ENCODE measurements around the gene CIDEB.

The CIDEB gene

GRCh38 chr14:24312736-24313507, 5.1 kb upstream of the CIDEB start:
- no peak for DNase-seq (ENCODE audit: low spot score)

DNA sequence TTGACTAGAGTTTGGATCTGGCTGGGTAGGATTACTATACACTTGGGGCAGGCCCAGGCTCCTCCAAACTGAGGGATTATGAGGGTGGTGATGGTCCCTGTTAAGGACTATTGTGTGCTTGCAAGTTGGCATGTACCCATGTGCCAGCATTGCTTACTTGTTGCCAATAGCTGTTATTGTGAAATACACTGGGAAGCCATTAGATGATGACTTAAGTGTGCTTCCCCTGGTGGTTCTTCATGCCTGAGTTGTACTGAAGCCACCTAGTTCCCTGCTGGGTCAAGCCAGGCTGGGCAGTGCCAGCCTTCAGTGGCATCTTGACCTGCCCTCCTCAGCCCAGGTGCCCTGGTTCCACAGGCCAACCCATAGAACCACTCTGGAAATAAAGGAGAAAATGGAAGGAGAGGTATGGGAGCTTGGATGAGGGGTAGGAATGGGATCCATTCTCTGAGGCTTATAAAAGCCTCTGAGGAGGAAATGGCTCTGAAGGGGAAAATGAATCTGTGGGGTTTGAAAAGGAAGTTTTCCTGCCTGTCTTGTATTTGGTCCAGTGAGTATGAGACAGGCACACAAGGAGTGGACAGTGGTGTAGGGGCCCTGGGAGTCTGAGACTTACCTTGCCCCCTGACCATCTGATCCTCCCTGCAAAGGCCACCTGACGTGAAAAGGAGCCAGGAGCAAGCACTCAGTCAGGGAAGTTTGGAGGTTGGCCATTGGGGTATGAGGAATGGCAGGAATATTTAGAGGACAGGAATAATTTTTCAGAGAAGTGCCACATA, 4.2 kb upstream of the CIDEB start:
- no peak for DNase-seq (ENCODE audit: low spot score)

DNA sequence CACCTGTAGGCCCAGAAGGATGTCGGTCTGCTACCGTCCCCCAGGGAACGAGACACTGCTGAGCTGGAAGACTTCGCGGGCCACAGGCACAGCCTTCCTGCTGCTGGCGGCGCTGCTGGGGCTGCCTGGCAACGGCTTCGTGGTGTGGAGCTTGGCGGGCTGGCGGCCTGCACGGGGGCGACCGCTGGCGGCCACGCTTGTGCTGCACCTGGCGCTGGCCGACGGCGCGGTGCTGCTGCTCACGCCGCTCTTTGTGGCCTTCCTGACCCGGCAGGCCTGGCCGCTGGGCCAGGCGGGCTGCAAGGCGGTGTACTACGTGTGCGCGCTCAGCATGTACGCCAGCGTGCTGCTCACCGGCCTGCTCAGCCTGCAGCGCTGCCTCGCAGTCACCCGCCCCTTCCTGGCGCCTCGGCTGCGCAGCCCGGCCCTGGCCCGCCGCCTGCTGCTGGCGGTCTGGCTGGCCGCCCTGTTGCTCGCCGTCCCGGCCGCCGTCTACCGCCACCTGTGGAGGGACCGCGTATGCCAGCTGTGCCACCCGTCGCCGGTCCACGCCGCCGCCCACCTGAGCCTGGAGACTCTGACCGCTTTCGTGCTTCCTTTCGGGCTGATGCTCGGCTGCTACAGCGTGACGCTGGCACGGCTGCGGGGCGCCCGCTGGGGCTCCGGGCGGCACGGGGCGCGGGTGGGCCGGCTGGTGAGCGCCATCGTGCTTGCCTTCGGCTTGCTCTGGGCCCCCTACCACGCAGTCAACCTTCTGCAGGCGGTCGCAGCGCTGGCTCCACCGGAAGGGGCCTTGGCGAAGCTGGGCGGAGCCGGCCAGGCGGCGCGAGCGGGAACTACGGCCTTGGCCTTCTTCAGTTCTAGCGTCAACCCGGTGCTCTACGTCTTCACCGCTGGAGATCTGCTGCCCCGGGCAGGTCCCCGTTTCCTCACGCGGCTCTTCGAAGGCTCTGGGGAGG, 3.1 kb upstream of the CIDEB start, which contains the start of gene LTB4R:
Gene LTB4R, plus strand, starts transcription at position 857 of the 959 bp plus-strand sequence. CDS start 4,150 bp downstream, outside the sequence.
- peak; percentile 65 for DNase-seq (ENCODE audit: low spot score)

DNA sequence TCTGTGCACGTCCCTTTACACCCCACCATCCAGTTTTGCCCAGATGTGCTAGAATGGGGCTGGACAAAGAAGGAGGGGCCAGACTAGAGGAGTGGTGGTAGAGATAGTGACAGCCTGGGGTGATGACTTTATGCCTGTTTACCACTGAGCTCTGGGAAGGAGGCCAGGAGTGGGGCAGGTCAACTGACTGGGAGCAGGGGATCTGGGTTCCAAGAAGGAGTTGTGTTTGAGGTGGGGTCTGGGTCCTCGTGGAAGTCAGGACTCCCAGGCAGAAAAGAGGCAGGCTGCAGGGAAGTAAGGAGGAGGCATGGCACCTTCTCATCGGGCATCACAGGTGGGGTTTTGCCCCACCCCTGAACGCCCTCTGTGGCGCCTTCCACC, 2.5 kb upstream of the CIDEB start:
- no peak for DNase-seq (ENCODE audit: low spot score)

GRCh38 chr14:24309538-24310264, 1.9 kb upstream of the CIDEB start, which contains the start of gene LTB4R2:
Gene LTB4R2 (plus strand): TSS chr14:24310140. CDS start chr14:24310665, 525 bp downstream.
- no peak for DNase-seq (ENCODE audit: low spot score)

DNA sequence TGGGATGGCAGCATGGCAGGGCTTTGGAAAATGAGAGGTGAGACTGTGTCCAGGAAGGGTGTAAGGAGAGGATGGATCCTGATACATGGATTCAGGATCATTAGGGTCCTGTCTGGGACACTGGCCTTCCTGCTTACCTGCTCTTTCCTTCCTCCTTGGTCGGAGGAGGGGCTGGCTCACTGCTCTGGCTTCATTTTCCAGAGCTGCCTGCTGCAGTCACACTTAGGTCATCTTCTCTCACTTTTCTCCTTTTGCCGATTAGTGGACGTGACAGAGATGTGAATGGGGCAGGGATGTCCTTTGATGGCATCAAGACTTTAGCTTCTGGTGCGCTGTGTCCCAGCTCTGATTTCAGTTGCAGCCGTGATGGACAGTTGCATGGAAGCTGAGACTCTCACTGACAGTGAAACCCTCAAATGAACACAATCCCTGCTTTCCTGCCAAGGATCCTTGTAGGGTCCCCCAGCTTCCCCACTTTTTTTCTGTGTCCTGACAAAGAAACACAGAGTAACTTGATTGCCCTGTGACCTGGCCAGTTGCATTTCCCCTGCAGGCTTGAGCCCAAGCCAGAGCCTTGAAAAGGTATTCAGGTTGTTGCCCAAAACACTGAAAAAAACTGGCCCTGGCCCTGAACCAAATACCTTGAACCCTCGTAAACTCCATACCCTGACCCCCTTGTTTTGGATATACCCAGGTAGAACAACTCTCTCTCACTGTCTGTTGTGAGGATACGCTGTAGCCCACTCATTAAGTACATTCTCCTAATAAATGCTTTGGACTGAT, 756 bp upstream of the CIDEB start:
- no peak for DNase-seq (ENCODE audit: low spot score)

DNA sequence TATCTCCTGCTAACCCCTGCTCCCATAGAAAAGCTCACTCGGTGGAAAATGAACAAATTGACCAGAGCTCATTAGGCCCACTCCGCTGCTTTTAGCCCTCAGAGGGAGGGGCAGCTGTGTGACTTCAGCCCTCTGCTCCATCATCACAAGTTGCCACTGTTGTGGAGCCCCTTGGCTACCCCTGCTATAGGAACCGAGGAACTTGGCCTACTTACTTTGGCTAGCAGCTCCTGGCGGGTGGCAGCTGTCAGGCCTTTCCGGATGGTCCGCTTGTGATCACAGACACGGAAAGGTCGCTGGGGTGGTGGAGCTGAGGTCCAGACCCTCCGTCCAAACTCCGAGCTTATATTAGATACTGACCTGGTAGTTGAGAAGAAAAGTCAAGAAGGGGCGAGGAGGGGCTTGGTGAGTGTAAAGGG, 612 bp downstream of the CIDEB start:
- no peak for DNase-seq (ENCODE audit: low spot score)

DNA sequence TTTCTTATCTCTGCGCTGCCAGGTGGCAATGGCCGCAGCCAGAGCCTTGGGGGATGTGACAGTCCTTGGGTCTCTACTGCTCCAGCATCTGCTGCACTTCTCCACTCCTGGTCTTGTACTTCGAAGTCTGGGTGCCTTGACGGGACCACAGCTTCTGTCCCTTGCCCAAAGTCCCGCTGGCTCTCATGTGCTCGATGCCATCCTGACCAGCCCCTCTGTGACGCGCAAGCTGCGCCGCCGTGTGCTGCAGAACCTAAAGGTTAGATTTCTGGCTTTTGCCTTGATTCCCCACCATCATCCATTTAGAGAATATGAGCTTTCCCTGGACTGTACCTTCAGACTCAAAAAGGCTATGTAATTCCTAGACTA, 3.8 kb downstream of the CIDEB start:
- DNase-seq (ENCODE audit: low spot score) = no peak

GRCh38 chr14:24300326-24300980, 7.3 kb downstream of the CIDEB start:
- DNase-seq (ENCODE audit: low spot score) = no peak

- DNase-seq (ENCODE audit: low spot score) = peak; percentile 92
Observed at GRCh38 chr14:24299255-24300191, 8.3 kb downstream of the CIDEB start, which contains the start of the genes DHRS1 and NOP9. Gene DHRS1 (minus strand): TSS chr14:24299780. CDS start chr14:24299106, 674 bp downstream. Gene NOP9 (plus strand): TSS chr14:24299850. CDS start chr14:24299955, 105 bp downstream.

DNA sequence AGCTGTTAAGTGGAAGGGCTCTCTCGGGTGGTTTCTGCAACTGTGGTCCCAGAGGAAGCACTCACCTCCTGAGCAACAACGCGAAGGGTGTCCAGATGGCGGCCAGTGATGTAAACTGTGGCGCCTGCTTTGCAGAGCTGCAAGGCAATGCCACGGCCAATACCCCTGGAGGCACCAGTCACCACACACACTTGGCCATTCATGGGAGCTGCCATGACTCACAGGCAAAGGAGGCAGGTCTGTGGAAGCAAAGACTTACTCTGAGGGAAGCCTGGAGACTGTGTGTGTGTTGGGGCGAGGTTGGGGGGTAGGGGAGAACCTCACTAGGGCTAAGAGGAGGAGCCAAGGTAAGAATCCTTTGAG, 8.9 kb downstream of the CIDEB start:
- no peak for DNase-seq (ENCODE audit: low spot score)

DNA sequence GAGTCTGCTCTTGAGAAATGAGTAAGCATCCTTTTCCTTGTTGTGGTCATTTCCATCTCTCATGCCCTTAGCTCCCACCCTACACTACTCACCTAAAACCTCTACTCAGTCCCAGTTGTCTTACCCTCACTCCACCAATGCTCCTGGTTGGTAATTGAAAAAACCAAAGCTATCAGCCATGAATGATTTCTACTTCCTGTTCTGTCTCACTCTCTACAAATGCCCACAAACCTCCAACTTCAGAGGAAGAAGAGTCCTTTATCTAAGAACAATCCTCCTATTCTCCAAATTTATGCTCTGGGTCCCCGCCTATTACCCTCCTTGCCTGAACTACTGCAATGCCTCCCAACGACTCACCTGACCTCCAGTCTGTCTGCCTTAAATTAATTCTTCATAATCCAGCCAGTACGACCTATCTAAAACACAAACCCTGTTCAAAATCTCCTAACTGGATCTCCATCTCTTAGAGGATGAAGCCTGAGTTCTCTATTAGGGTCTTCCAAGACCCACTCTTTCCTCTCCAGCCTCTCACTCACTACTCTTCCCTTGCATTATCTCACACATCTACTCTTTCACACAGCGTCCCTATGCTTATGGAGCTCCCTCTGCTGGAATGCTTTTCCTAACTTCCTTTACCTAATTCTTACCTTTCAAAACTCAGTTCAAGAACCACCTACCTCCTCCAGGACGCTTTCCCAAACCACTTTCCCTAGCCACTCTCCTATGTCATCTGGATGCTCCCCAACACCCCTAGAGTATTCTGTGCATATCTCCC, 10.4 kb downstream of the CIDEB start:
- DNase-seq (ENCODE audit: low spot score) = peak; percentile 41

DNA sequence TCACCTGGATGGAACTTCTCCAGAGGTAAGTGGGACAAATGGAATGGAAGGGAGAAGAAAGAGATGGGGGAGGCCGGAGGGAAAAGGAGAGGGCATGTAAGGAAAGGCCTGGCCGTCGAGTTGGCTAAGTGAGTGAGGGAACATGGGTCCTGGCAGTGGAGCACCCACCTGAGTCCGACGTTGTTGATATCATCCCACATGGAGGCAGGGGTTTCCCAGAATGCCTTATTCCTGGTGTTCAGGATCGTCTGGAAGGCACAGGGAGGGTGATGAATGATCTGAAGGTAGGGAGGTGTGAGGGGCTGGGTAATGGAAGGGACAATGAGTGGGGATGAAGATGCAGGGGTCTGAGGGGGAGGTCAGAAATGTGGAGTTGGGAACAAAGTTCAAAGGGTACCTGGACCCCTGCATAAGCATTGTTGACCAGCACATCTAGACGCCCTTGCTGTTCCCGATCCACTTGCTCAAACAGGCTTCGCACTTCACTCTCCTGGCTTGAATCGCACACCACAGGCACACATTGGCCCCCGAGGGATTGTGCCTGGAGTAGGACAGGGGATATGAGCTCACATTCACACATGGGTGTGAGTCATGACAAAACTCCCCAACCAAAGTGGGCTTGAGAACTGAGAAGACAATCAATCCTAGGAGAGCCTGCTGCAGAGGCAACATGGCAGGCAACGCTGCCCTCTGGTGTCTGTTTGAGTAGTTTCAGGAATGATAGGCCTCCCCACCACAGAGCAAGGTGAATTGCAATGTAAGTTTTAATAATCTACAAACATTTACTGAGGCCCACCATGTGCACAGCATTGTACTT, 11.2 kb downstream of the CIDEB start:
- peak; percentile 85 for DNase-seq (ENCODE audit: low spot score)

GRCh38 chr14:24293525-24293924, 14.3 kb downstream of the CIDEB start:
- no peak for DNase-seq (ENCODE audit: low spot score)

- DNase-seq (ENCODE audit: low spot score) = no peak
Observed at GRCh38 chr14:24292118-24292807, 15.5 kb downstream of the CIDEB start.

DNA sequence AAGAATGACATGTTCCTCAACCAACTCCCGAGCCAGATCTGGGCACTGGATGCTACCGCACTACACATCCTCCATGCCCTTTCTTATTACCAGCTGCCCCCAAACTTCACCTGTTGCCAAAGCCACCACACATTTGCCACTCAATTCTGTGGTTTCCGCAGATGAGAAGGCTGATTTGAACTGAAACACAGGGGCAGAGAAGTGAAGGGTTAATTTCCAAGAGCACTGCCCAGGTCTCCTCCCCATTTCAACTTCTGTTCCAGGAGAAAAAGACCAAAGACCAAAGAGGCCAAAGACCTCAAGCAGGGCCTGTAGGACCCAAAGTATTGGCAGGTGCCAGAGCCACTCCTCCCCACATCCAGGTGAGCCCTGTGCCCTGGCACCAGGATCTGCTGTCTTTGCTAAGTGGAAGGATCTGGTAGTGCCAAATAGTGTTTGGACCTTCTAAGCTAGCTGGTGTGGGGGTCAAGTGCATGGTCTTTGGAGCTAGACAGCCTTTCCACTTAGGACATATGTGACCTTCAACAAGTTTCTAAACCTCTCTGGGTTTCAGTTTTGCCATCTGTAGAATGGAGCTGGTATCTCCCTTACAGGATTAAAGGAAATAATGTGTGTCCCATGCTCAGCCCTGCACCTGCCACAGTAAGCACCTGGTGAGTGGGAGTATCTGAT, 16.2 kb downstream of the CIDEB start:
- no peak for DNase-seq (ENCODE audit: low spot score)

All from NAMALWA (cell line).